ENCODE results near the gene TRPM7.
"Not testable (repeated sequence)": the region's sequence is repeated elsewhere in the genome, so short reads cannot be mapped to it uniquely, and the experiment has no call there.

The TRPM7 gene

DNA sequence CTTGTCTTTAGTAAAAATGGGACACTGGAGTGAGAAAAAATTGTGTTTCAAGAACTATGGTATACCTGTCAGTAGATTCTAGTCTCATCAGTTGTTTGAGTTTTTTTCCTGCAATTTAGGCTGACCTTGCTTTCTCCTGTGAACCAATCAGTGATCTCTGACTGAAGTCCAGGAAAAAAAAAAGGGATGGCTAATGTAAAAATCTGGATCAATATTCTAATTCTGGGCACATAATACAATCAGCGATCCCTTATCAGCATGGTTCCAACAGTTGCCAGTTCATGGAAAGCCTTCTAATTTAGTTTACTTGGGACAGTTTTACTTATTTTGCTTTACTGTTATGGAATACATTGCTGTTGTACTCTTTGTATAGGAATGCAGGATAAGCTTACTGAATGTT, 17.0 kb downstream of the TRPM7 start:
- no peak for DNase-seq

DNA sequence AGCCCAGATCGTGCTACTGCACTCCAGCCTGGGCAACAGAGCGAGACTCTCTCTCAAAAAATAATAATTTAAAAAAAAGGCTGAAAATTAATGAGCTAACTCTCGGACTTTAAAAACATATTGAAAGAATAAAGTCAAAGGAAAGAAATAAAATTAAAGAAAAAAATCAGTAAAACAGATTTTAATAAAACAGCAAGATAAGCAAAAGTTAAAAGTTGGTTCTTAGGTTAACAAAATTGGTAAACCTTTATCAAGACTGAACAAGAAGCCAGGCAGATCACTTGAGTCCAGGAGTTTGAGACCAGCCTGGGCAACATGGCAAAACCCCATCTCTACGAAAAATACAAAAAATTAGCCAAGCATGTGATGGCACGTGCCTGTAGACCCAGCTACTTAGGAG, 20.7 kb downstream of the TRPM7 start:
- DNase-seq = no peak

DNA sequence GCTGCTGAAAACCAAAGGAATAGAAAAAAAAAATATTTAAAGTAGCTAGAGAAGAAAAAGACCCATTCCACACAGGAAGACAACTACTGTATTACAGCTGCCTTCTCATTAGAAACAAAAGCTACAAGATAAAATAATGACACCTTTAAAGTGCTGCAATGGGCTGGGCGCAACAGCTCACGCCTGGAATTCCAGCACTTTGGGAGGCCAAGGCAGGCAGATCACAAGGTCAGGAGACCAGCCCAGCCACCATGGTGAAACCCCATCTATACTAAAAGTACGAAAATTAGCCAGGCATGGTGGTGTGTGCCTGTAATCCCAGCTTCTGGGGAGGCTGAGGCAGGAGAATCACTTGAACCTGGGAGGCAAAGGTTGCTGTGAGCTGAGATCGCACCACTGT, 31.0 kb downstream of the TRPM7 start:
- DNase-seq = no peak

DNA sequence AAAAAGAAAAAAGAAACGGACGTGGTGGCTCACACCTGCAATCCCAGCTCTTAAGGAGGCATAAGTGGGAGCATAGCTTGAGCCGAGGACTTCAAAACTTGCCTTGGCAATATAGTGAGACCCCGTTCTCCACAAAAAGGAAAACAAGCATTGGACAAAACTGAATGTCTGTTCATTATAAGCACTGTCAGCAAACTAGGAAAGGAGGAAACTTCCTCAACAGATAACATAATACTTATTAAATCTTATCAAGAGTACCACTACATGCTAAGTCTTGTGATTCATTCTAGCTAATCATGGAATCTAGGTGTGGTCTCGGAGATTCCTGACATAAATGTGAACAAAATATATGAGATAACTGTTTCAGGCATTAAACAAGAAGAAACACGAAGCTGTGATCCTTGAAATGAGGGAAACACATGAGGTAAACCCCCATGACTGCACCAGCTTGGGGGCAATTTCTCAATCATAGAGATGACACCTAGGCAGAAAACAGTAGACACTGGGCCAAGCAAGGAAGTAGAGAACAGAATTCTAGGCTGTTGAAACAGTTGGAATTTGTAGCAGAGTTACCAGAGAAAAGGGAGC, 33.3 kb downstream of the TRPM7 start:
- no peak for DNase-seq

DNA sequence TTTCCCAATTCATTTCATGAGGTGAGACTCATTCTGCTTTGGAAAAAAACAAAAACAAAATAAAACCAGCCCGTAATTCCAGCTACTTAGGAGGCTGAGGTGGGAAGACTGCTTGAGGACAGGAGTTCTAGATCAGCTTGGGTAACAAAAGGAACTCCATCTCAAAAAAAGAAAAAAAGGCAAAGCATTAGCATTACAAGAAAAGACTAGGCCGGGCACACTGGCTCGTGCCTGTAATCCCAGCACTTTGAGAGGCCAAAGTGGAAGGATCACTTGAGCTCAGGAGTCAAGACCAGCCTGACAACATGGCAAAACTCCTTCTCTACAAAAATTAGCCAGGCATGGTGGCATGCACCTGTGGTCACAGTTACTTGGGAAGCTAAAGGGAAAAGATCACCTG, 33.9 kb downstream of the TRPM7 start:
- DNase-seq = no peak

DNA sequence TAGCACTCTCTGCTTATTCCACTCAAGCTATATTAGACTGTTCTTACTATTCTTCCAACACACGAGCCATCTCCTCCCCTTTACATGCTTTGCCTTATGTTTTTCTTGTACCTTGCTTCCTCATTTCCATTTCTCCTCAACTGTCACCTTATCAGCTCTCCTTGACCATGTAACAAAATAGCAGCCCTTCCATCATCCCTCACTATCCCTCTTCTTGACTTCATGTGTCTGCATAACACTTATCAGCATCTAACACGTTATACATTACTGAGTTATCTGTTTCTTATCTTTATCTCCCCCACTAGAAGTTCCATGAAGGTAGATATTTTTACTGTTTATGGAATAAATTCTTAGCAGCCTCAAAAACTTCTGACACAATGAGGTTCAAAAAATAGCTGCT, 45.3 kb downstream of the TRPM7 start:
- DNase-seq = no peak

DNA sequence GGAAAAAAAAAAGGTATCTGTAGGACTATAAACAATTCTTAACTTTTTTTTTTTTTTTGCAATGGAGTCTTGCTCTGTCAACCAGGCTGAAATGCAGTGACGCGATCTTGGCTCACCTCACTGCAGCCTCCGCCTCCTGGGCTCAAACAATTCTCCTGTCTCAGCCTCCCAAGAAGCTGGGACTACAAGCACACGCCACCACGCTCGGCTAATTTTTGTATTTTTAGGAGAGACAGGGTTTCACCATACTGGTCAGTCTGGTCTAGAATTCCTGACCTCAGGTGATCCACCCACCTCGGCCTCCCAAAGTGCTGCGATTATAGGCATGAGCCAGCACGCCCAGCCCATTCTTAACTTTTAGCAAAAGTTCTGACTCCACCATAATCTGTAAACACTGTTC, 50.5 kb downstream of the TRPM7 start:
- DNase-seq = no peak

DNA sequence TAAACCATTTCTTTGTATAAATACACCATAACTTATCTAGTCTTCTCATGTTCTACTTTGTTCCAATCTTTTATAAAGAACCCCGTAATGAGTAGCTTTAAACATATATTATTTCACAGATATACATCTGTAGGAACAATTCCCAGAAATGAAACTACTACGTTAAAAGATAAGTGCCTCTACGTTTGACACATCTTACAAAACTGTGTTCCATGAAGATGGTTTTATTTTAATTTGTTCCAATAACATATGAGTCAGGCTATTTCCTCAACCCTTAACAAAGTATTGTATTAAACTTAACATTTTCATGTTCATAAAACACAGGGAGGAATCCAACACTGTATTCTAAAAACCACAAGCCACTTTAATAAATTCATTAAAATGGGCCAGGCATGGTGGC, 52.9 kb downstream of the TRPM7 start:
- DNase-seq = no peak

DNA sequence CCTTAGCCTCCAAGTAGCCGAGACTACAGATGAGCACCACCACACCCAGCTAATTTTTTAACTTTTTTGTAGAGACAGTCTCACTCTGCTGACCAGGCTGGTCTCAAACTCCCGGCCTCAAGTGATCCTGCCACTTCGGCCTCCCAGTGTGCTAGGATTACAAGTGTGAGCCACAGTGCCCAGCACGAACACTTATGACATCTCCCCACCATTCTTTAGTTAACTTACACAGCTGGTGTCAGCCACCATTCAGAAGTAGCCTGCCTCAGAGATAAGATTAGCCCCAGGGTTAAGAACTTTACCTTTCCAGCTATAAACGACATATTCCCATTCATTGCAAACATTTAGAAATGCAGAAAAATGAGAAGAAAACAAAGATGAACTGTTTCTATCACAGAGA, 58.2 kb downstream of the TRPM7 start:
- DNase-seq = no peak

DNA sequence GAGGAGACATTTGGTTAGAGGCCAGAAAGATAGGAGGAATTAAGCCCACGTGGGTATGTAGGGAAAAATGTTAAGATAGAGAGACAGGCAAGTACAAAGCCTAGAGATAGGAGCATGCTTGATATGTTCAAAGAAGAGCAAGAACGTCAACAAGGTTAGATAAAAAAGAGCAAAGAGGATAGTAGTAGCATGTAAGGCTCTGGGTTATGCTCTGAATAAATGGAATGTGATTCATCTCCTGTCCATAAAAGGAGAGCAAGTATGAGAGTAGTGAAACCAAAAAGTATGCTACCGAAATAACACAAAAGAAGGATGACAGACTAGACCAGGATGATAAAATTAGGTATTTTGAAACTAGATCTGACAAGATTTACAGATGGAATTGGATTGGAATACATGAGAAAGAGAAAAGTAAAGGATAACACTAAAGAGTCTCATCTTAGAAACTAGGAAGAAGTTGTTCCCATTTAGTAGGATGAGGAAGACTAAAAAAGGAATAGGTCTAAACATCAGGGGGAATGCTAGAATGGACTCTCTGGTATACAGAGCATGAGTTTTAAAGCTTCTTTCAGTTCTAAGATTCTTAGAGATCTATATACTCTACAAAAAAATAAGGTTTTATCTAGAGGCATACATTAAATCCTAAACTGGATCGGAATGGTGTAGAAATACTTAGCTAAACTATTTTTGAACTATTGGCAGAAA, 59.1 kb downstream of the TRPM7 start:
- DNase-seq = no peak

DNA sequence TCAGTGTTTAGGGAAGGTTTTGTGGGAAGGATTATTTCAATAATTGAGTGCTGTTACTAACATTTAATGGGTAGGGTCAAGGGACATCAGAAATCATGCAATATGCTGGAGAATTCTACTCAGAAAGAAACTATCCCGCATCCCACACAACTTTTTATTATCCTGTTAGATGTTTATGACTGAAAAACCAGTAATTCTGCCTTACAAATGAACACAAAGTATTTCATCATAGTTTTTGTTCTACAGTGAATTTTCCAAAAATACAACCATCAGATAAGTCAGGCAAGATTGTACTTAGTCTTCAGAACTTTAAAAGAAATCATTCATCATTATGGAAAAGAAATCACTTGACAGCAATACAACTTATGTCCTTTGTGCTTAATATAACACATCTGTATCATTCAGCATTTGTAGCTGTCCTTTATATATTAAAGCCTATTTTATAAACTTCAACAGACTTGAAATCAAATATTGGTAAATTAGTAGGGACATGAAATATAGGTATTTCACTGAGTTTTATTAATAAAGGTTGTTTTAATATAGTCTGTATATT, 61.9 kb downstream of the TRPM7 start:
- no peak for DNase-seq

DNA sequence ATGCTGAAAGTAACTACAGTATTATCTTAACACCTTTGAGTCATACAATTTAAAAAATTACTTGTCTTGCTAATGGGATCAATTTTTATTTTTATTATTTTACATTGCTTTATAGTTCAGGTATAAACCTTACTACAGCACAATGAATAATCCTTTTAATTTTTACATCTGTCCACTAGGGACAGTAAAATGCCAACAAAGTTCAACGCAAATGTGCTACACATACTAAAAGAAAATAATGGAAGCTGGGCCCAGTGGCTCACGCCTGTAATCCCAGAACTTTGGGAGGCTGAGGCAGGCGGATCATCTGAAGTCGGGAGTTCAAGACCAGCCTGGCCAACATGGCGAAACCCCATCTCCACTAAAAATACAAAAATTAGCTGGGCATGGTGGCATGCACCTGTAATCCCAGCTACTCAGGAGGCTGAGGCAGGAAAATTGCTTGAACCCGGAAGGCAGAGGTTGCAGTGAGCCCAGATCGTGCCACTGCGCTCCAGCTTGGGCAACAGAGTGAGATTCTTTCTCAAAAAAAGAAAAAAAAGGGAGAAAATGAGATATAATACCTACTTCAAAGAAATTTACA, 64.1 kb downstream of the TRPM7 start:
- DNase-seq = not testable (repeated sequence)

DNA sequence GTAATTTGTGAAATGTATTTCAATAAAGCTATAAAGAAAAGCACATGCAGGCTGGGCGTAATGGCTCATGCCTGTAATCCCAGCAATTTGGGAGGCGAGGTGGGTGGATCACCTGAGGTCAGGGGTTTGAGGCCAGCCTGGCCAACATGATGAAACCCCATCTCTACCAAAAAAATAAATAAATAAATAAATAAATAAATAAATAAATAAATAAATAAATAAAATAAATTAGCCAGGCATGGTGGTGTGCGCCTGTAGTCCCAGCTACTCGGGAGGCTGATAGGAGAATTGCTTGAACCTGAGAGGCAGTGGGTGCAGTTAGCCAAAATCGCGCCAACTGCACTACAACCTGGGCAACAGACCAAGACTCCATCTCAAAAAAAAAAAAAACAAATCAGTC, 69.6 kb downstream of the TRPM7 start:
- not testable (repeated sequence) for DNase-seq

DNA sequence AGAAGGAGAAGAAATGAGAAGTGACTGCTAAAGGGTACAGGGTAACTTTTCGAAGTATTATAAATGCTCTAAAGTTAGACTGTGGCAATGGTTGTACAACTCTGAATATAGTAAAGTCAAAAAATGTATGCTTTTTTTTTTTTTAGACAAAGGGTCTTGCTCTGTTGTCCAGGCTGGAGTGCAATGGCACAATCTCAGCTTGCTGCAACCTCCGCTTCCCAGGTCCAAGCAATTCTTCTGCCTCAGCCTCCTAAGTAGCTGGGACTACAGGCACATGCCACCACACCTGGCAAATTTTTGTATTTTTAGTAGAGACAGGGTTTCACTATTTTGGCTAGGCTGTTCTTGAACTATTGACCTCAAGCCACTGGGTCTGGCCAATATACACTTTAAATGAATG, 70.0 kb downstream of the TRPM7 start:
- DNase-seq = not testable (repeated sequence)

DNA sequence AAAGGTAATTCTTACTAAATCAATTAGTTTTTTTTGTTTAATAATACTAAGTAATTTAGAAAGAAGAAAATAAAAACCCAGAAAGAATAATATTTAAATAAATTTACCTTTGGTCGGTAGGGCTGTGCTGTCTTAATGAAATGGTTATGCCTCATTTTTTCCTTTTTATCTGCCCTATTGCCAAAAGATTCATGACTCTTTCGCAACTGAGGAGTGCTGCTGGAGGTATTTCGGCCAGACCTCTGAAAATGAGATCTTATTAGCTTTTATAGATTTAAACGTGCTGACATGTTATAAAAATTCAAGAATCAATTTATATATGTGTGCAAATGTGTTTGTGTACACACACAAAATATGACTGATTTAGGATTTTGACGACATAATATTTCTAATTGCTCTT, 73.0 kb downstream of the TRPM7 start:
- no peak for DNase-seq

DNA sequence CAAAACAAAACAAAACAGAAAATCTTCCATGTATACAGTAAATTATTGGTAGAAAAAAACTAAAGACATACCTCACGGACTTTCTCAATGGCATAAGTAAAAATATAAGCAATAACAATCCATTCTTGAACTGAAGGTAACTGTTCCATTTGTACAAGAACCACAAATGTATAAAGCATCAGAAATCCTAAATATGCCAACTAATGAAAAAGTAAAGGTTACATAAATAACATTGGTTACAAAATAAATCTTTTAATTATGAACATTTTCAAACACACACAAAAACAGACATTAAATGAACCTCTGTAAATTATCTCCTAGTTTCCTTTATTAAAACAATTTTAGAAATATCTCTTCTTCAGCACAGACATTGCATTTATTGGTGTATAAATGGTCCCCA, 79.5 kb downstream of the TRPM7 start:
- no peak for DNase-seq

DNA sequence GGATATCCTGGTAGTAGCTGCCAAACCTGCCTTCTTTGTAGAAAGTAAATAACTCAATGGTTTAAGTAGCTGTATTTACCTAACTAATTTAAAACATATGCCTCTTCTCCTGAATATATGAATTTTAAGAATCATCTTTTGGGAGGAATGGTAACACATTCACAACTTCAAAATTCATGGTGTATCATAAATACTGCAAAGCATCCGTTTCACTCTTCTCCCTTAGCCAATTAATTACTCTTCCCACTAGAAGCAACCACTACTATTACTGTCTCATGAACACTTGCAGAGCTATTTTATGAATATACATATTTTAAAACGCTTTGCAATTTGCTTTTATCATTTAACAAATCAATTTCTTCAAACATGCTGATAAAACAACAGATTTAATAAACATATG, 81.1 kb downstream of the TRPM7 start:
- no peak for DNase-seq

DNA sequence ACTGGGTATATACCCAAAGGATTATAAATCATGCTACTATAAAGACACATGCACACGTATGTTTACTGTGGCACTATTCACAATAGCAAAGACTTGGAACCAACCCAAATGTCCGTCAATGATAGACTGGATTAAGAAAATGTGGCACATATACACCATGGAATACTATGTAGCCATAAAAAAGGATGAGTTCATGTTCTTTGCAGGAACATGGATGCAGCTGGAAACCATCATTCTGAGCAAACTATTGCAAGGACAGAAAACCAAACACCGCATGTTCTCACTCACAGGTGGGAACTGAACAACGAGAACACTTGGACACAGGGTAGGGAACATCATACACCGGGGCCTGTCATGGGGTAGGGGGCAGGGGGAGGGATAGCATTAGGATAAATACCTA, 84.6 kb downstream of the TRPM7 start:
- not testable (repeated sequence) for DNase-seq

DNA sequence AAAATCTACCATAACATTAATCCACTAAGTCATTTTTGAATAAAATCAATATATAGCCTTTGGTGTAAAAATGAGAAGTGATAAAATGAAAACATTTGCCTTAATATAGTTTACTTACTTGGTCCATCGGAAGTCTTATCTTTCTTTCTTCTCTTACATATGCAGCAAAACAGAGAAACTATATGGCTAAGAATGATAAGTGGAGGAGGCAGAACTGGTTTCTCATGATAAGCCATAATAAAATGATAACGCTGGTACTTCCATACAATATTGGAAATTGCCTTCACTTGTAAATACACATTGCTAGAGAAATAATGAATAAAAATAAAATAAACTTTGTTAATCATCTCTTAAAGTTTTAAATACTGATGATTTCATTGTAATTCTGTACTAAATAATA, 92.3 kb downstream of the TRPM7 start:
- DNase-seq = no peak

DNA sequence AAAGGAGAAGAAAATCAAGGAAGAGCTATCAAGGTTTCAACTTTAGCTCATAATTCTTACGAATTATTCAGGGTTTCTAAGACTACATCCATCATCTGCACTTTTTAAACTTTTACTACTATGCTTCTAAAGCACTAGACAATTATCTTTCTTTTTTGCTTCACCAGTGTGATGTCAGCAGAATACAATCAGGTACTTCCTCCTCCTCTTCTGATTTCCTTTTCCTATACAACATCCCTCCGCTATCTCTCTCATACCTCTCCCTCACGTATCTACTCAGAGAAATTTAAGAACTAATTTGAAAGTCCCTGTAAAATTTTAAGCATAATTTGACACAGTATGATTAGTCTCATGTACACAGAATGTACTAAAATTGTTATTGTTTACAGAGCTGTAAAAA, 92.8 kb downstream of the TRPM7 start:
- DNase-seq = no peak

DNA sequence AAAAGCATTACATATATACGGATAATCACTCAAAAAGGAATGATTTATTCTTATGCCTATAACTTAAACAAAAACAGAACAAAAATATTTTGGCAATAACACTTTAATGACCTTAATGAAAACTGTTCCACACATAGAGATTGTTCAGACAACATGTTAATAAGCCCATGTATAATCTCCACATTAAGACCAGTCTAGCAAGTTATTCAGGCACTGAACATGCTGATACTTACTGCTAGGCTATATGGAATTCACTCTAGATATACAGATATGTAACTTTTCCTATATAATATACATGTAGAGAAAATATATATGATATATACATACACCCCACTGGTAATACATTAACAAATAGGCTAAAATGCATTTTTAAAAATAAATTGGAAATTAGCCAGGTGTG, 96.3 kb downstream of the TRPM7 start:
- no peak for DNase-seq

DNA sequence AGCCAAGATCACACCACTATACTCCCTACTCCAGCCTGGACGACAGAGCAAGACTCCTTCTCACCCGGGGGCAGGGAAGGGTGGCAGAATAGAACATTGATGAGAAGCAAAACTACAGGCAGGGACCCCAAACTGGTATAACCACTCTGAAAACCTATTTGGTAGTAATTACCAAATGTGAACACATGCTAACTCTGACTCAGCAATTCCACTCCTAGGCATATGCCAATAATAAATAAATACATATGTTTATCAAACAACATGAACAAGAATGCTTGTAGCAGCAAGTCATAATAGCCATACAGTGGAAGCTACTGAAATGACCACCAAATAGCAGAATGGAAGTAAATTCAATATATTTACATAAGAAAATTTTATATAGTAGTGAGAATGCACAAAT, 109.1 kb downstream of the TRPM7 start:
- no peak for DNase-seq

DNA sequence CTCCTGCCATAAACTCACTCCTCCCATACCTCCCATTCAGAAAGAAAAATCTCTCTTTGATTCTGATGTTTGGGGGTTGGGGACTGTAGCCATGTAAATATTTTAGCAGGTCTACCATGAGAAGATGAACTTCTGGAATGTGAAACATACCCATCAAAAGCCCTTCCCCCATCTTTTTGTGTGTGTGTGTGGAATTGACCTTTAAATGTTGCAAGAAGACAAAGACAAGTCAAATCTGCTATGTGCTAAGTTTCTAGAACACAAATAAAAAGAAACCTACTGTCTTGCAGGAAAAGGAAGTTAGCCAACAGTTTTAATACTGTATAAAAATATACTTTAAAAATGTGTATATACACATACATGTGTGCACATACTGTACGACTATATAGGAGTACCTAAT, 110.4 kb downstream of the TRPM7 start:
- DNase-seq = no peak

DNA sequence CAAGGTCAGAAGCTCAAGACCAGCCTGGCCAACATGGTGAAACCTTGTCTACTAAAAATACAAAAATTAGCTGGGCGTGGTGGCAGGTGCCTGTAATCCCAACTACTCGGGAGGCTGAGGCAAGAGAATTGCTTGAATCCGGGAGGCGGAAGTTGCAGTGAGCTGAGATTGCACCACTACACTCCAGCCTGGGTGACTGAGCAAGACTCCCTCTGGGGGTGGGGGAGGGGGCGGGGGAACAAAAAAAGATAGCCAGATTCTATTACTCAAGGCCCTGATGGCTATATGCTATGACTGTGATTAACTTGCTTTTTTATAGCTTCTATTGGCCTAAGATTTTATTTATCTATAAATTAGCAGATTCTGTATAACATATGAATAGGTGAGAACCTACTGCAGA, 112.8 kb downstream of the TRPM7 start:
- DNase-seq = not testable (repeated sequence)

DNA sequence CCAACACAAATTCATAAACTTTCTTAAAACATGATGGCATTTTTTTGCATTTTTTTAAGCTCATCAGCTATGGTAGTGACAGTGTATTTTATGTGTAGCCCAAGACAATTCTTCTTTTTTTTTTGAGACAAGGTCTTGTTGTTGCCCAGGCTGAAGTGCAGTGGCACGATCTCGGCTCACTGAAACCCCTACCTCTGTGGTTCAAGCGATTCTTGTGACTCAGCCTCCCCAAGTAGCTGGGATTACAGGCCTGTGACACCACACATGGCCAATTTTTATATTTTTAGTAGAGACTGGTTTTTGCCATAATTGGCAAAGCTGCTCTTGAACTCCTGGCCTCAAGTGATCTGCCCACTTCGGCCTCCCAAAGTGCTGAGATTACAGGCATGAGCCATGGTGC, 122.8 kb downstream of the TRPM7 start:
- DNase-seq = no peak

Data from stimulated activated CD4-positive, alpha-beta T cell treated with anti-CD3 and anti-CD28 coated beads, Interleukin-12 subunit alpha, Interleukin-12 subunit beta, amount 100 ng/mL, for 4 hours (primary cell).